H1 (cell line): ENCODE measurements around the gene ZBTB20. TPM values are rescaled to one million over a fixed set of nuclear protein-coding genes. Genes with fewer than 3 reads are reported as not detected.

Experiments
- CTCF ChIA-PET: fragments of 300-600 bp; sonication (Branson Sonifier 250); formaldehyde crosslinking; loops from one replicate; lab custom pipeline; 2021; ENCODE audit not compliant: partially characterized antibody; lab: Charles Lee
- POLR2A ChIA-PET: fragments of 300-600 bp; sonication (Branson Sonifier 250); formaldehyde crosslinking; loops from one replicate; lab custom pipeline; 2021; ENCODE audit warnings: inconsistent platforms; ENCODE audit not compliant: partially characterized antibody; lab: Charles Lee
- DNase-seq, 2 experiments: peaks; one replicate each; pipeline versions ENCODE4 v3.0.0 to v3.0.0-alpha.2; 2010 to 2022; ENCODE audit warnings: low spot score in 2 of 2, low read depth in 1 of 2, mixed read lengths in 1 of 2
- FAIRE-seq: peaks from 2 replicates; lab custom pipeline; 2011; peaks lifted over from hg19 to GRCh38; lab: Jason Lieb, UNC
- H2AFZ ChIP-seq: 2 replicates; pipeline ENCODE4 v1.8.1; 2012; ENCODE audit warnings: low read length, inconsistent platforms
- H2AK5ac ChIP-seq: 2 replicates; pipeline ENCODE4 v1.6.1; 2013; ENCODE audit warnings: low read depth, low read length
- H2BK120ac ChIP-seq: replicated peaks from 2 replicates; pipeline ENCODE3; 2013; ENCODE audit warnings: low read depth, low read length, inconsistent platforms
- H2BK12ac ChIP-seq: 2 replicates; pipeline ENCODE4 v1.6.1; 2013; ENCODE audit warnings: low read depth, low read length
- H2BK15ac ChIP-seq: 2 replicates; pipeline ENCODE4 v1.6.1; 2013; ENCODE audit warnings: low read length
- H2BK20ac ChIP-seq: 2 replicates; pipeline ENCODE4 v1.6.1; 2013; ENCODE audit warnings: low read length
- H2BK5ac ChIP-seq: 2 replicates; pipeline ENCODE4 v1.6.1; 2013; ENCODE audit warnings: low read depth, low read length
- H3K14ac ChIP-seq: 2 replicates; pipeline ENCODE4 v1.6.1; 2013; ENCODE audit warnings: inconsistent platforms; ENCODE audit not compliant: insufficient read length
- H3K18ac ChIP-seq: 2 replicates; pipeline ENCODE4 v1.6.1; 2013; ENCODE audit warnings: low read length; ENCODE audit errors: extremely low read depth
- H3K23ac ChIP-seq: 2 replicates; pipeline ENCODE4 v1.6.1; 2013; ENCODE audit warnings: inconsistent platforms; ENCODE audit not compliant: insufficient read length
- H3K23me2 ChIP-seq: 2 replicates; pipeline ENCODE4 v1.6.1; 2013; ENCODE audit warnings: low read depth, low read length
- H3K27ac ChIP-seq: 2 replicates; pipeline ENCODE4 v1.6.1; 2011; ENCODE audit warnings: low read depth, low read length, inconsistent platforms
- H3K27me3 ChIP-seq, 4 experiments: replicated peaks in 1 of 4; 1 replicate in 1 of 4; 2 replicates in 3 of 4; pipeline versions ENCODE4 v1.6.1 to v1.8.1; 2011 to 2013; ENCODE audit warnings: low read length in 3 of 4, mild to moderate bottlenecking in 3 of 4, inconsistent platforms in 2 of 4, mixed read lengths in 2 of 4, moderate library complexity in 1 of 4; ENCODE audit not compliant: control insufficient read depth in 3 of 4, insufficient read depth in 3 of 4; ENCODE audit errors: extremely low read depth in 1 of 4
- H3K36me3 ChIP-seq, 4 experiments: 2 replicates each; pipeline versions ENCODE4 v1.6.1 to v1.8.1; 2011 to 2013; ENCODE audit warnings: mild to moderate bottlenecking in 4 of 4, low read length in 3 of 4, moderate library complexity in 2 of 4, control low read depth in 1 of 4, inconsistent platforms in 1 of 4; ENCODE audit not compliant: insufficient read depth in 4 of 4, control insufficient read depth in 2 of 4
- H3K4ac ChIP-seq: replicated peaks from 2 replicates; pipeline ENCODE3; 2013; ENCODE audit warnings: low read length, low read depth, mixed read lengths, inconsistent platforms; ENCODE audit not compliant: insufficient read length
- H3K4me1 ChIP-seq, 4 experiments: replicated peaks in 1 of 4; 1 replicate in 1 of 4; 2 replicates in 3 of 4; pipeline versions ENCODE4 v1.6.1 to v1.8.1; 2011 to 2013; ENCODE audit warnings: low read length in 3 of 4, inconsistent platforms in 2 of 4, mixed read lengths in 1 of 4; ENCODE audit not compliant: insufficient read depth in 4 of 4, control insufficient read depth in 3 of 4
- H3K4me2 ChIP-seq, 2 experiments: 2 replicates each; pipeline versions ENCODE4 v1.6.1 to v1.8.1; 2011 to 2013; ENCODE audit warnings: low read depth in 2 of 2, low read length in 2 of 2, control low read depth in 1 of 2, inconsistent platforms in 1 of 2, mild to moderate bottlenecking in 1 of 2; ENCODE audit not compliant: insufficient read depth in 1 of 2
- H3K4me3 ChIP-seq, 4 experiments: fragments of 200-600, 300-600 bp in 1 of 4; sonication (generic), shearing (Covaris generic), sonication (Bioruptor Twin) in 1 of 4; 2 replicates each; pipeline versions ENCODE4 v1.5.1 to v1.8.1; 2011 to 2016; ENCODE audit warnings: low read length in 4 of 4, low read depth in 3 of 4, control low read depth in 2 of 4, inconsistent platforms in 2 of 4, mild to moderate bottlenecking in 2 of 4, mixed read lengths in 1 of 4, moderate library complexity in 1 of 4; ENCODE audit not compliant: insufficient read depth in 2 of 4; ENCODE audit errors: extremely low read depth in 1 of 4
- H3K56ac ChIP-seq: replicated peaks from 2 replicates; pipeline ENCODE3; 2013; ENCODE audit warnings: low read depth, mild to moderate bottlenecking, mixed read lengths, low read length, inconsistent platforms; ENCODE audit not compliant: insufficient read length
- H3K79me1 ChIP-seq: 2 replicates; pipeline ENCODE4 v1.6.1; 2013; ENCODE audit warnings: low read depth, low read length, control low read depth
- H3K79me2 ChIP-seq, 2 experiments: 2 replicates each; pipeline versions ENCODE4 v1.6.1 to v1.8.1; 2012 to 2013; ENCODE audit warnings: low read length in 2 of 2, mild to moderate bottlenecking in 2 of 2, inconsistent platforms in 1 of 2; ENCODE audit not compliant: insufficient read depth in 2 of 2, control insufficient read depth in 1 of 2
- H3K9ac ChIP-seq, 4 experiments: replicated peaks in 1 of 4; 1 replicate in 1 of 4; 2 replicates in 3 of 4; pipeline versions ENCODE4 v1.6.1 to v1.8.1; 2011 to 2013; ENCODE audit warnings: low read depth in 3 of 4, low read length in 3 of 4, control low read depth in 2 of 4, mild to moderate bottlenecking in 2 of 4, moderate library complexity in 2 of 4, inconsistent platforms in 1 of 4; ENCODE audit errors: extremely low read depth in 1 of 4
- H3K9me3 ChIP-seq, 2 experiments: 2 replicates each; pipeline versions ENCODE4 v1.6.1 to v1.8.1; 2012 to 2013; ENCODE audit warnings: mild to moderate bottlenecking in 2 of 2, moderate library complexity in 2 of 2, control low read depth in 1 of 2, inconsistent platforms in 1 of 2, low read depth in 1 of 2, low read length in 1 of 2, mixed read lengths in 1 of 2; ENCODE audit not compliant: insufficient read depth in 2 of 2
- H4K20me1 ChIP-seq, 2 experiments: replicated peaks in 1 of 2; 2 replicates each; pipeline versions ENCODE3 to v1.8.1; 2011 to 2013; ENCODE audit warnings: inconsistent platforms in 2 of 2, low read length in 2 of 2, mild to moderate bottlenecking in 1 of 2; ENCODE audit not compliant: insufficient read depth in 2 of 2, control insufficient read depth in 1 of 2
- H4K5ac ChIP-seq: 2 replicates; pipeline ENCODE4 v1.6.1; 2013; ENCODE audit warnings: low read length, low read depth, mixed read lengths, inconsistent platforms; ENCODE audit not compliant: insufficient read length
- H4K8ac ChIP-seq: 2 replicates; pipeline ENCODE4 v1.8.0; 2013; ENCODE audit warnings: mild to moderate bottlenecking, moderate library complexity, low read length, inconsistent platforms; ENCODE audit not compliant: insufficient read depth; ENCODE audit errors: extremely low read depth
- H4K91ac ChIP-seq: replicated peaks from 2 replicates; pipeline ENCODE3; 2013; ENCODE audit warnings: low read length, mixed read lengths, inconsistent platforms; ENCODE audit not compliant: insufficient read length
- ASH2L ChIP-seq: fragments of 200-600, 300-600 bp; sonication (generic); IDR thresholded peaks from one replicate; pipeline ENCODE4 v1.7.1; 2017; ENCODE audit warnings: low read length
- PHF8 ChIP-seq: fragments of 200-600 bp; sonication (generic); conservative IDR thresholded peaks from 2 replicates; pipeline ENCODE4 v1.7.1; 2012; ENCODE audit warnings: low read depth, mild to moderate bottlenecking, inconsistent platforms, low read length, moderate library complexity
- WGBS, 2 experiments: shearing (Covaris generic) in 1 of 2; methylation state at CpG; one replicate each; pipeline versions ENCODE4 v1.1.6 to v1.1.7; 2013 to 2015; ENCODE audit warnings: low lambda C conversion rate in 2 of 2, mixed read lengths in 2 of 2, inconsistent platforms in 1 of 2, low coverage in 1 of 2, missing lambda C conversion rate in 1 of 2; ENCODE audit not compliant: insufficient replicate concordance in 2 of 2, insufficient coverage in 1 of 2, insufficient read length in 1 of 2; ENCODE audit errors: extremely low coverage in 1 of 2, missing lambda C conversion rate in 1 of 2; 5-methylcytosine and 5-hydroxymethylcytosine counted together
- polyA plus RNA-seq, 7 experiments: library from polyadenylated mRNA; depleted of rRNA in 3 of 7; stranded (reverse) in 5 of 7; unstranded in 2 of 7; fragments of >200 nt in 5 of 7; fragments of 200-250 nt in 2 of 7; gene quantifications; 1 replicate in 5 of 7; 2 replicates in 1 of 7; 4 replicates in 1 of 7; pipeline versions ENCODE4 v1.2.1 to v1.2.3, GENCODE V29; 2011 to 2013; ENCODE audit warnings: missing spikeins in 2 of 7, mixed read lengths in 2 of 7
- total RNA-seq: library from RNA; stranded (reverse); fragmentation: NEBNext Ultra II Directional; extraction: Animal tissue kit (Norgen Biotek cat#: 25700); gene quantifications from 2 replicates; pipeline ENCODE4 v1.2.1, GENCODE V29; 2021
- TF ChIP-seq, protein P1 (sequence below): IDR thresholded peaks from 2 replicates; pipeline ENCODE4 v1.6.1; 2011; ENCODE audit warnings: low read length, improper control_type of control experiment

Gene ZBTB20
- total and polyA plus RNA-seq, 2 of the 8 experiments (the other 6 are each of a cell fraction or from before 2014, with no cell fraction given): 0.35 to 1.3 TPM

DNA sequence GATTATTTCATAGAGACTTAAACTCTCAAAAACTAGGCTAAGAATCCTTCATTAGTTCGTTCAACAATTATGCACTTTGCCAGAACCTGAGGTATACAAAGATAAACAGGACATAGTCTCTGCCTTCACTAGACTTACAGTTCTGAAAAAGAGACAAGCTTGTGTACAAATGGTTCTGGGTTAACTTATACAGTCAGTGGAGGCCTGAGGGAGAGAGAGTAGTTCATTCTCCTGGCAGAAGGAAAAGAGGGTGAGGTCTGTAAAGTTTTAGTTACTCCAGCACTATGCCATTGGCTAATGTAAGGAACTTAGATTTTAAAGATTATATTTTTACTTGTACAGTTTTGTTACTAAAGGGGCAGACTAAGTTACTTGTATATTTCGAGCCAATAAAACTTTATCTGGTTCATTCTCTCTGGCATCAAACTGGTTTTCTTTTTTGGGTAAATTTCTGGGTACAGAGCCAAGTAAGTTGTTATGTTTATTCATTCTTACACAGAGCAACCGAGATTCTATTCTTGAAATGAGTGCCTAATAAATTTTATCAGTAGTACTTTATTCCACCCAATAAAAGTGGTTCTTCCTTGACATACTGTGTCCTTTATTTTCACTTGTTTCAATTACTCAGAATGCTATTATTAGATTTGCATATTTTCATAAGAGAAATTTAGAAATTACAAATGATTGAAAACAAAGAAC lies 574.6 kb downstream of the ZBTB20 start:
- Histone ChIP-seq H3K4me1 (peaks cover 0 to 7% (median 3%) of the 10 kb centered on the region in 4 experiments; a peak in 5 of 7 replicates), H4K5ac (no peak overlapping the region), H2AFZ (no peak overlapping the region), H3K9ac (no peak overlapping the region), H4K20me1 (no peaks in the 10 kb centered on the region), H3K4me3 (no peak overlapping the region), H3K79me2 (no peaks in the 10 kb centered on the region), H3K36me3 (no peaks in the 10 kb centered on the region), H3K56ac (no peak overlapping the region), H3K79me1 (no peaks in the 10 kb centered on the region), H3K18ac (no peak overlapping the region), H2BK120ac (no peak overlapping the region), H3K27ac (no peak overlapping the region), H3K23ac (no peak overlapping the region), H4K91ac (no peak overlapping the region), H3K27me3 (no peaks in the 10 kb centered on the region), H2BK15ac (no peak overlapping the region), H3K4me2 (no peak overlapping the region), H3K9me3 (no peaks in the 10 kb centered on the region), H3K4ac (no peak overlapping the region), H2AK5ac (no peak overlapping the region), H4K8ac (no peak overlapping the region), H3K23me2 (no peaks in the 10 kb centered on the region), H3K14ac (no peak overlapping the region), H2BK12ac (no peak overlapping the region), H2BK20ac (no peak overlapping the region), H2BK5ac (no peak overlapping the region)
- 85% methylated on average over 3 of the region's 3 CpGs; no CpG with 5 or more reads in 1 of the 2 experiments for WGBS, 2 experiments
- POLR2A ChIA-PET: no interaction called here
- CTCF ChIA-PET: interaction anchor here (1.1 kb wide), 1 partner anchor 18 kb away, joined by 3 read pairs; no protein-coding TSS in a partner anchor
- FAIRE-seq: no peak
- TF ChIP-seq PHF8 (no peak), ASH2L (no peak)
- TF ChIP-seq, protein P1, sequence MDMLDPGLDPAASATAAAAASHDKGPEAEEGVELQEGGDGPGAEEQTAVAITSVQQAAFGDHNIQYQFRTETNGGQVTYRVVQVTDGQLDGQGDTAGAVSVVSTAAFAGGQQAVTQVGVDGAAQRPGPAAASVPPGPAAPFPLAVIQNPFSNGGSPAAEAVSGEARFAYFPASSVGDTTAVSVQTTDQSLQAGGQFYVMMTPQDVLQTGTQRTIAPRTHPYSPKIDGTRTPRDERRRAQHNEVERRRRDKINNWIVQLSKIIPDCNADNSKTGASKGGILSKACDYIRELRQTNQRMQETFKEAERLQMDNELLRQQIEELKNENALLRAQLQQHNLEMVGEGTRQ: no peak
- DNase-seq: no peak
